Vagina (tissue), 2 donors: ENCODE data around the gene NTRK3. TPM values are rescaled to one million over a fixed set of nuclear protein-coding genes. Genes with fewer than 3 reads are reported as not detected.

Experiments
- DNase-seq, 2 donors: peaks; one replicate each; pipeline ENCODE4 v3.0.0-alpha.2; 2017; ENCODE audit errors: extremely low spot score in 2 of 2
- H3K27ac ChIP-seq: fragments of 200-600 bp; sonication (generic); one replicate; pipeline ENCODE4 v1.5.1; 2019
- H3K27me3 ChIP-seq: fragments of 200-600 bp; sonication (generic); one replicate; pipeline ENCODE4 v1.5.1; 2019
- H3K36me3 ChIP-seq, 2 donors: fragments of 200-600 bp; sonication (generic); one replicate each; pipeline ENCODE4 v1.5.1; 2017 to 2019
- H3K4me1 ChIP-seq: fragments of 200-600 bp; sonication (generic); one replicate; pipeline ENCODE4 v1.5.1; 2019
- H3K4me3 ChIP-seq, 2 donors: fragments of 200-600 bp; sonication (generic); 1 replicate in 1 of 2; 2 replicates in 1 of 2; pipeline ENCODE4 v1.5.1; 2016 to 2019
- H3K9me3 ChIP-seq: fragments of 200-600 bp; sonication (generic); one replicate; pipeline ENCODE4 v1.5.1; 2019
- CTCF ChIP-seq, 3 experiments: fragments of 450-650 bp in 2 of 3; fragments of 200-600 bp in 1 of 3; sonication (generic) in 1 of 3; IDR thresholded peaks; one replicate each; pipeline ENCODE4 v1.5.1; 2017 to 2019; ENCODE audit warnings: antibody characterized with exemption in 3 of 3, mild to moderate bottlenecking in 2 of 3, moderate library complexity in 2 of 3
- POLR2A ChIP-seq, 2 donors: fragments of 450-650 bp; IDR thresholded peaks; one replicate each; pipeline ENCODE4 v1.6.1; 2017; ENCODE audit warnings: antibody characterized with exemption in 2 of 2, mild to moderate bottlenecking in 2 of 2, moderate library complexity in 2 of 2
- POLR2AphosphoS5 ChIP-seq, 2 donors: sonication (generic); formaldehyde crosslinking; IDR thresholded peaks; one replicate each; pipeline ENCODE4 v1.9.0; 2017; ENCODE audit warnings: antibody characterized with exemption in 2 of 2, mild to moderate bottlenecking in 2 of 2, low read depth in 1 of 2; ENCODE audit not compliant: insufficient read depth in 1 of 2
- intact Hi-C: fragments of 100-400 bp; cut with DNase I; formaldehyde crosslinking; loops from one replicate; pipeline ENCODE4 v1.15.1; 2023
- total RNA-seq: library from RNA; depleted of rRNA; stranded (reverse); fragments of >200 nt; gene quantifications from one replicate; pipeline ENCODE4 v1.2.3, GENCODE V29; 2016

The NTRK3 gene
- total RNA-seq, 1 donor from 2014 or later, result 4.9 TPM

- TF ChIP-seq CTCF (IDR thresholded peaks at IDR 0.05) (no peak), POLR2AphosphoS5 (IDR thresholded peaks at IDR 0.05; ENCODE audit: insufficient read depth in 1 of 2, low read depth in 1 of 2) (no peak), POLR2A (IDR thresholded peaks at IDR 0.05) (no peak)
- intact Hi-C loops, result no loop called here
- no peaks in the 10 kb centered on the region for H3K9me3 ChIP-seq
These were observed 90.2 kb downstream of the NTRK3 start for GRCh38 chr15:88166082-88166993.

GRCh38 chr15:88161636-88162035, 94.9 kb downstream of the NTRK3 start:
- Histone ChIP-seq H3K36me3 (no peaks in the 10 kb centered on the region), H3K4me3 (no peak overlapping the region), H3K9me3 (no peaks in the 10 kb centered on the region), H3K27me3 (no peaks in the 10 kb centered on the region), H3K27ac (no peak overlapping the region), H3K4me1 (no peaks in the 10 kb centered on the region)
- no peak for DNase-seq
- TF ChIP-seq POLR2AphosphoS5 (IDR thresholded peaks at IDR 0.05; ENCODE audit: insufficient read depth in 1 of 2, low read depth in 1 of 2) (no peak), POLR2A (IDR thresholded peaks at IDR 0.05) (no peak), CTCF (IDR thresholded peaks at IDR 0.05) (no peak)
- intact Hi-C loops, result no loop called here

More at GRCh38 chr15:88166082-88166993, 90.2 kb downstream of the NTRK3 start:
- DNase-seq, result no peak
- H3K4me3 ChIP-seq, result no peak overlapping the region
- no peaks in the 10 kb centered on the region for H3K36me3 ChIP-seq
- no peaks in the 10 kb centered on the region for H3K27me3 ChIP-seq
- no peak overlapping the region for H3K27ac ChIP-seq
- no peaks in the 10 kb centered on the region for H3K4me1 ChIP-seq

GRCh38 chr15:88155310-88155709, 101.2 kb downstream of the NTRK3 start:
- intact Hi-C loops, result no loop called here
- TF ChIP-seq POLR2A (IDR thresholded peaks at IDR 0.05) (no peak), CTCF (IDR thresholded peaks at IDR 0.05) (no peak), POLR2AphosphoS5 (IDR thresholded peaks at IDR 0.05; ENCODE audit: insufficient read depth in 1 of 2, low read depth in 1 of 2) (no peak)

GRCh38 chr15:88152672-88153071, 103.9 kb downstream of the NTRK3 start:
- Histone ChIP-seq H3K4me3 (no peak overlapping the region), H3K27ac (no peak overlapping the region), H3K9me3 (no peaks in the 10 kb centered on the region), H3K4me1 (no peaks in the 10 kb centered on the region), H3K36me3 (no peaks in the 10 kb centered on the region), H3K27me3 (no peaks in the 10 kb centered on the region)
- TF ChIP-seq POLR2AphosphoS5 (IDR thresholded peaks at IDR 0.05; ENCODE audit: insufficient read depth in 1 of 2, low read depth in 1 of 2) (no peak), POLR2A (IDR thresholded peaks at IDR 0.05) (no peak), CTCF (IDR thresholded peaks at IDR 0.05) (no peak)
- no peak for DNase-seq
- intact Hi-C loops, result no loop called here

More at GRCh38 chr15:88155310-88155709, 101.2 kb downstream of the NTRK3 start:
- no peak overlapping the region for H3K27ac ChIP-seq
- H3K27me3 ChIP-seq, result no peaks in the 10 kb centered on the region
- no peak for DNase-seq
- no peak overlapping the region for H3K4me3 ChIP-seq
- H3K9me3 ChIP-seq, result no peaks in the 10 kb centered on the region
- H3K36me3 ChIP-seq, result no peaks in the 10 kb centered on the region
- H3K4me1 ChIP-seq, result no peaks in the 10 kb centered on the region

- Histone ChIP-seq H3K27me3 (no peaks in the 10 kb centered on the region), H3K27ac (no peak overlapping the region), H3K4me3 (no peak overlapping the region), H3K9me3 (no peaks in the 10 kb centered on the region), H3K4me1 (no peaks in the 10 kb centered on the region), H3K36me3 (no peaks in the 10 kb centered on the region)
- TF ChIP-seq POLR2AphosphoS5 (IDR thresholded peaks at IDR 0.05; ENCODE audit: insufficient read depth in 1 of 2, low read depth in 1 of 2), result no peak
- no peak for TF ChIP-seq POLR2A (IDR thresholded peaks at IDR 0.05)
- no peak for TF ChIP-seq CTCF (IDR thresholded peaks at IDR 0.05)
- intact Hi-C loops, result no loop called here
- DNase-seq, result no peak
These were observed 108.8 kb downstream of the NTRK3 start for GRCh38 chr15:88147760-88148159.
